ENCODE results near the gene ASXL2. TPM values are rescaled to one million over a fixed set of nuclear protein-coding genes. Genes with fewer than 3 reads are reported as not detected.

Gene ASXL2
- polyA plus RNA-seq, 1 donor from 2014 or later, result 2.9 TPM

- TF ChIP-seq RAD21 (conservative IDR thresholded peaks at IDR 0.05) (no peak), EP300 (conservative IDR thresholded peaks at IDR 0.05; ENCODE audit: poor library complexity, severe bottlenecking) (no peak), TAF1 (IDR thresholded peaks at IDR 0.05; ENCODE audit: low read depth) (no peak), POLR2AphosphoS5 (IDR thresholded peaks at IDR 0.05) (no peak), SMC3 (conservative IDR thresholded peaks at IDR 0.05; ENCODE audit: poor library complexity) (no peak), MXI1 (conservative IDR thresholded peaks at IDR 0.05; ENCODE audit: poor library complexity, severe bottlenecking) (no peak), EZH2 (IDR thresholded peaks at IDR 0.05; ENCODE audit: borderline replicate concordance, insufficient read depth, low read length, poor library complexity, severe bottlenecking) (no peak), REST (IDR thresholded peaks at IDR 0.05; ENCODE audit: borderline replicate concordance) (no peak), CTCF (IDR thresholded peaks at IDR 0.05; ENCODE audit: poor library complexity, severe bottlenecking) (no peak)
- Histone ChIP-seq H3K36me3 (ENCODE audit: insufficient read depth, low read length) (no peaks in the 10 kb centered on the region), H3K9me2 (ENCODE audit: insufficient read depth, low read length) (no peaks in the 10 kb centered on the region), H4K20me1 (ENCODE audit: insufficient read depth) (no peaks in the 10 kb centered on the region), H2AFZ (ENCODE audit: low read depth, low read length) (no peak overlapping the region), H3K79me2 (replicated peaks; ENCODE audit: insufficient read depth, low read length) (no peaks in the 10 kb centered on the region), H3K9me3 (ENCODE audit: low read length) (no peaks in the 10 kb centered on the region), H3K9ac (ENCODE audit: low read length) (no peak overlapping the region), H3K4me2 (ENCODE audit: low read length) (no peak overlapping the region), H3K27ac (ENCODE audit: low read length) (no peak overlapping the region), H3F3A (ENCODE audit: insufficient read depth, low read length, poor library complexity, severe bottlenecking) (no peaks in the 10 kb centered on the region), H3K27me3 (ENCODE audit: insufficient read depth, low read depth, low read length) (no peaks in the 10 kb centered on the region), H3K4me3 (ENCODE audit: low read length) (no peak overlapping the region)
Measured at GRCh38 chr2:25692737-25693445, 185.4 kb downstream of the ASXL2 start.

DNA sequence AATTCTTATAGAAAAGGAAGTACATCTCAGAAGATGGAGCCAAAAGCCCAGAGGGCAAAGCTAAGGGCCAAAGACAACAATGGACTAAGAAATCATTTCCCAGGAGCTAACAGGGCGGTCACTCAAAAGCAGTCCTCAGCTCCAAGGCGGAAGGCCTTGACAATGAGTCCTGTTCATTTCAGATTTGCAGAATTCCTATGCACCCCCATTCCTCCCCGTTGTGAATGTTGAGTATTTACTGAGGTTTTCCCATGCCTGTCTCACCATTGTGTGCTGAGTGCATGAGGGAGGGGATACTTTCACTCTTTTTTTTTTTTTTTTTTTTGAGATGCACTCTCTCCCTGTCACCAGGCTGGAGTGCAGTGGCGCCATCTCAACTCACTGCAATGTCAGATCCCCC lies 186.1 kb downstream of the ASXL2 start:
- Histone ChIP-seq H3K9me2 (ENCODE audit: insufficient read depth, low read length) (no peaks in the 10 kb centered on the region), H3K27me3 (ENCODE audit: insufficient read depth, low read depth, low read length) (no peaks in the 10 kb centered on the region), H3K9me3 (ENCODE audit: low read length) (no peaks in the 10 kb centered on the region), H4K20me1 (ENCODE audit: insufficient read depth) (no peaks in the 10 kb centered on the region), H3K9ac (ENCODE audit: low read length) (no peak overlapping the region), H3K4me2 (ENCODE audit: low read length) (no peak overlapping the region), H3K27ac (ENCODE audit: low read length) (no peak overlapping the region), H3K36me3 (ENCODE audit: insufficient read depth, low read length) (no peaks in the 10 kb centered on the region), H3F3A (ENCODE audit: insufficient read depth, low read length, poor library complexity, severe bottlenecking) (no peaks in the 10 kb centered on the region), H3K79me2 (replicated peaks; ENCODE audit: insufficient read depth, low read length) (no peaks in the 10 kb centered on the region), H2AFZ (ENCODE audit: low read depth, low read length) (no peak overlapping the region), H3K4me3 (ENCODE audit: low read length) (no peak overlapping the region)
- no peak for TF ChIP-seq CTCF (IDR thresholded peaks at IDR 0.05; ENCODE audit: poor library complexity, severe bottlenecking)
- TF ChIP-seq REST (IDR thresholded peaks at IDR 0.05; ENCODE audit: borderline replicate concordance), result no peak
- TF ChIP-seq POLR2AphosphoS5 (IDR thresholded peaks at IDR 0.05), result no peak
- TF ChIP-seq SMC3 (conservative IDR thresholded peaks at IDR 0.05; ENCODE audit: poor library complexity), result no peak
- no peak for TF ChIP-seq EZH2 (IDR thresholded peaks at IDR 0.05; ENCODE audit: borderline replicate concordance, insufficient read depth, low read length, poor library complexity, severe bottlenecking)
- TF ChIP-seq EP300 (conservative IDR thresholded peaks at IDR 0.05; ENCODE audit: poor library complexity, severe bottlenecking), result no peak
- no peak for TF ChIP-seq MXI1 (conservative IDR thresholded peaks at IDR 0.05; ENCODE audit: poor library complexity, severe bottlenecking)

Measured in neural cell (in vitro differentiated cells).